HG02870 (cell line): ENCODE measurements around the gene ANXA3.

Experiments
- ATAC-seq: cut with Tn5 transposase; IDR thresholded peaks from one replicate; pipeline ENCODE4 v1.9.1; 2021; ENCODE audit warnings: mild to moderate bottlenecking, moderate library complexity; ENCODE audit not compliant: unreplicated experiment

Gene ANXA3

GRCh38 chr4:78640714-78641113 lies 89.1 kb downstream of the ANXA3 start:
- no peak for ATAC-seq

GRCh38 chr4:78642934-78643333 lies 91.4 kb downstream of the ANXA3 start:
- no peak for ATAC-seq

GRCh38 chr4:78644063-78644691 lies 92.6 kb downstream of the ANXA3 start:
- no peak for ATAC-seq

GRCh38 chr4:78644744-78645330 lies 93.3 kb downstream of the ANXA3 start:
- ATAC-seq: peak; percentile 91

- peak; percentile 46 for ATAC-seq
These were observed 94.5 kb downstream of the ANXA3 start for GRCh38 chr4:78645853-78646757.

- ATAC-seq: no peak
These were observed 95.7 kb downstream of the ANXA3 start for GRCh38 chr4:78647272-78647671.

GRCh38 chr4:78648640-78649363 lies 97.2 kb downstream of the ANXA3 start:
- no peak for ATAC-seq

GRCh38 chr4:78650106-78651024 lies 98.8 kb downstream of the ANXA3 start:
- no peak for ATAC-seq

- no peak for ATAC-seq
These were observed 99.8 kb downstream of the ANXA3 start for GRCh38 chr4:78651250-78651860.

GRCh38 chr4:78652282-78652876 lies 100.8 kb downstream of the ANXA3 start:
- no peak for ATAC-seq

- no peak for ATAC-seq
These were observed 102.1 kb downstream of the ANXA3 start for GRCh38 chr4:78653655-78654054.

- ATAC-seq: no peak
These were observed 103.2 kb downstream of the ANXA3 start for GRCh38 chr4:78654807-78655206.

GRCh38 chr4:78656968-78657445 lies 105.4 kb downstream of the ANXA3 start:
- ATAC-seq: peak; percentile 41

GRCh38 chr4:78659264-78659663 lies 107.7 kb downstream of the ANXA3 start:
- no peak for ATAC-seq

- ATAC-seq: no peak
These were observed 108.1 kb downstream of the ANXA3 start for GRCh38 chr4:78659665-78660064.
